Measurements from ENCODE around the gene YAP1.

DNA sequence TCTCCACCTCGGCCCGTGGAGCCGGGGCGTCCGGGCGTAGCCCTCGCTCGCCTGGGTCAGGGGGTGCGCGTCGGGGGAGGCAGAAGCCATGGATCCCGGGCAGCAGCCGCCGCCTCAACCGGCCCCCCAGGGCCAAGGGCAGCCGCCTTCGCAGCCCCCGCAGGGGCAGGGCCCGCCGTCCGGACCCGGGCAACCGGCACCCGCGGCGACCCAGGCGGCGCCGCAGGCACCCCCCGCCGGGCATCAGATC, 439 bp downstream of the YAP1 start:
- no peak for TF ChIP-seq EZH2phosphoT487 (IDR thresholded peaks at IDR 0.05; ENCODE audit: insufficient read depth, low read depth)
- no peak for TF ChIP-seq EZH2 (IDR thresholded peaks at IDR 0.05; ENCODE audit: insufficient read depth, poor library complexity, severe bottlenecking)
